KBM-7 (cell line): ENCODE data around the gene WFDC10B.
A peak's percentile ranks its signal among the peaks of the same experiment; 100 is the strongest.
"Not testable (repeated sequence)": the region's sequence is repeated elsewhere in the genome, so short reads cannot be mapped to it uniquely, and the experiment has no call there.

Experiments used
- DNase-seq: peaks from one replicate; pipeline ENCODE4 v3.0.0-alpha.2; 2015
- in situ Hi-C: fragments of 300-500 bp; cut with MboI; formaldehyde crosslinking; loops from 2 replicates; pipeline ENCODE4 v1.14.3; 2020; ENCODE audit warnings: low sequenced_read_pairs, low pct_unique_long_range_greater_than_20kb, mixed read lengths

Gene WFDC10B

GRCh38 chr20:45704969-45705637 is at the start of gene WFDC10B:
TSS of gene WFDC10B (minus strand) at chr20:45705019. CDS start at chr20:45685992, 19,027 bp downstream.
- in situ Hi-C loops = no loop called here
- DNase-seq = peak; percentile 38

- DNase-seq = no peak
- in situ Hi-C loops = loop anchor here (25.0 kb wide), 2 partner anchors 140 to 440 kb away; partner anchors contain the start of genes MATN4 and RBPJL
Measured at GRCh38 chr20:45752746-45753145, 47.9 kb upstream of the WFDC10B start.

GRCh38 chr20:45751721-45752120 is 46.9 kb upstream of the WFDC10B start:
- in situ Hi-C loops = loop anchor here (25.0 kb wide), 2 partner anchors 139 to 439 kb away; partner anchors contain the start of genes MATN4 and RBPJL
- no peak for DNase-seq

GRCh38 chr20:45745015-45745414 is 40.2 kb upstream of the WFDC10B start:
- in situ Hi-C loops = no loop called here
- DNase-seq = no peak

GRCh38 chr20:45742596-45742995 is 37.8 kb upstream of the WFDC10B start:
- in situ Hi-C loops = no loop called here

GRCh38 chr20:45735988-45736387 is 31.2 kb upstream of the WFDC10B start:
- in situ Hi-C loops = no loop called here
- DNase-seq = no peak

More at GRCh38 chr20:45742596-45742995, 37.8 kb upstream of the WFDC10B start:
- no peak for DNase-seq

DNA sequence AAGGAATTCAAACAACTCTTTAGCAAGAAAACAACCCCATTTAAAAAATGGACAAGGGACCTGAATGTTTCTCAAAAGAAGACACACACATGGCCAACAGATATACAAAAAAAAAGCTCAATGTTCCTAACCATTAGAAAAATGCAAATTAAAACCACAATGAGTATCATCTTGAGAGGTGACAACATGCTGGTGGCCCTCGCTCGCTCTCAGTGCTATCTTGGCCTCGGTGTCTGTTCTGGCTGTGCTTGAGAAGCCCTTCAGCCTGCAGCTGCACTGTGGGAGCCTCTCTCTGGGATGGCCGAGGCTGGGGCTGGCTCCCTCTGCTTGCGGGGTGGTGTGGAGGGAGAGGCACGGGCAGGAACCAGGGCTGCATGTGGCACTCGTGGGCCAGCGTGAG is 30.7 kb upstream of the WFDC10B start:
- in situ Hi-C loops = no loop called here

GRCh38 chr20:45732199-45732598 is 27.4 kb upstream of the WFDC10B start:
- in situ Hi-C loops = no loop called here
- no peak for DNase-seq

More for the DNA sequence above, 30.7 kb upstream of the WFDC10B start:
- DNase-seq = no peak

- no peak for DNase-seq
- in situ Hi-C loops = no loop called here
Measured at GRCh38 chr20:45727044-45727443, 22.2 kb upstream of the WFDC10B start.

DNA sequence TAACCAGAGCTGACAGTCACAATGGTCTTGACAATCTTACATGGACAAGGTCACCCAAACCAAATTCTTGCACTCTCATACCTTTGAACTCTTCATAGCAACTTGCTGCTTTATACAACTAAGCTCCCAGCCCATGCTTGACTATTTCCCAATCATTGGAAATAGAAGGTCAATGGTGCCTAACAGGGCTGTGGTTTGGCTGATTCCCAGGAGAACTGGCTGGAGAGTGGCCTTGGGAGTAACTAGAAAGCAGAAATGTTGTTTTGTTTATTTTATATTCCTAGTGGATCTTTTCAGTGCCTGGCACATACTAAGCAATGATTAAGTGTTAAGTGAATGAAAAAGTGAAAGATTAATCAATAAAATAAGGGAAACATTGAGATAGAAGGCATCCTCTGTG is 20.3 kb upstream of the WFDC10B start:
- DNase-seq = no peak

DNA sequence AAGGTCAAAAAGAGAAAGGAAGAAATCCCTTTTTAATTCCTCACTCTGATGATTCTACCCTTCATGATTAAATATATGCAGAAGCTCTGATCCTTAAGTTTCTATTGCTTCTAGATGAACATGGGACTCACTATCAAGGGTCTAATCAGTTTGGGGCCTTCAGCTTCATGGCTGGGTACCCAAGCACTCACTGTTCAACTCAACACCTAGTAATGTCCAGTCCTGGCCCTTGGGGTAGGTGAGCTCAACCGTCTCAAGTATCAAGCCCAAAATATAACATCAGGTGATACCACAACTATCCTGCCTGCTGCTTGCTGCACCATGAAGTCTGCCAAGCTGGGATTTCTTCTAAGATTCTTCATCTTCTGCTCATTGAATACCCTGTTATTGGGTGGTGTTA is 17.2 kb upstream of the WFDC10B start, which contains the start of gene SPINT4:
Gene SPINT4 (plus strand): TSS at position 301 of the 400 bp plus-strand sequence. CDS start 21 bp downstream, at position 322.
- in situ Hi-C loops = no loop called here
- DNase-seq = no peak

More for the DNA sequence above, 20.3 kb upstream of the WFDC10B start:
- in situ Hi-C loops = no loop called here

- DNase-seq, in situ Hi-C loops: not testable (repeated sequence)
Measured at GRCh38 chr20:45716141-45716688, 11.4 kb upstream of the WFDC10B start.

- DNase-seq = no peak
- in situ Hi-C loops = no loop called here
Measured at GRCh38 chr20:45701873-45702272, 2.9 kb downstream of the WFDC10B start, which contains the start of gene WFDC13. TSS of gene WFDC13 (plus strand) at chr20:45702038. CDS start at chr20:45702124, 86 bp downstream.

DNA sequence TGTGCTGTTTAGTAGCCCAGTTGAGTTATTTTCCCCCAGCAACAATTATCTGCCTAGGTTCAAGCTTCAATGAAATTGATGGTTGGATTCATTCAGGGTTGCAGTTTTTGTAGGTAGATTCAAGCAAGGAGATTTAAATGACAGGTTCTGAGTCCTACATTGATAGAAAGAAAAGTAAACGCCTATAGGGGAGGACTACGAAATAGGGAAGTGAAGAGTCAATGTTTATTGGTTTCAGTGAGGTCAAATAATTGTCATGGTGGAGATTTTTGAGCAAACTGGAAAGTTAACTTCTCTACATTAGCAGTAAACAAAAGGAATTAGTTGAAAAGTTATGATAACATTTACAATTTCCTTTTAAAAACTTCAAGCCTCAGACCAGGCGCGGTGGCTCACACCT is 3.7 kb downstream of the WFDC10B start:
- in situ Hi-C loops = no loop called here

DNA sequence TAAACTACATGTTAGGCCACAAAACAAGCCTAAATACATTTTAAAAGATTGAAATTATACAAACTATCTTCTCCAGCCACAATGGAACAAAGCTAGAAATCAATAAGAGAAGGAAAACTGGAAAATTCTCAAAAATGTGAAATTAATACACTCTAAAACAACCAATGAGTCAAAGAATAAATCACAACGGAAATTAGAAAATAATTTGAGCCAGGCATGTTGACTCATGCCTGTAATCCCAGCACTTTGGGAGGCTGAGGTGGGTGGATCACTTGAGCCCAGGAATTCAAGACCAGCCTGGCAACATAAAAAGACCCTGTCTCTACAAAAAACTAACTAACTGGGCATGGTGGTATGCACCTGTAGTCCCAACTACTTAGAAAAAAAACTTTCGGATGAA is 9.3 kb downstream of the WFDC10B start:
- no peak for DNase-seq
- in situ Hi-C loops = no loop called here

More for the DNA sequence above, 3.7 kb downstream of the WFDC10B start:
- DNase-seq = no peak

DNA sequence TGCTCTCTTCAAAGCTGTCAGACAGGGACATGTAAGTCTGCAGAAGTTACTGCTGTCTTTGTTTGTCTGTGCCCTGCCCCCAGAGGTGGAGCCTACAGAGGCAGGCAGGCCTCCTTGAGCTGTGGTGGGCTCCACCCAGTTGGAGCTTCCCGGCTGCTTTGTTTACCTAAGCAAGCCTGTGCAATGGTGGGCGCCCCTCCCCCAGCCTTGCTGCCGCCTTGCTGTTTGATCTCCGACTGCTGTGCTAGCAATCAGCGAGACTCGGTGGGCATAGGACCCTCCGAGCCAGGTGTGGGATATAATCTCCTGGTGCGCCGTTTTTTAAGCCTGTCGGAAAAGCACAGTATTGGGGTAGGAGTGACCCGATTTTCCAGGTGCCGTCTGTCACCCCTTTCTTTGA is 11.5 kb downstream of the WFDC10B start:
- in situ Hi-C loops, DNase-seq: not testable (repeated sequence)

DNA sequence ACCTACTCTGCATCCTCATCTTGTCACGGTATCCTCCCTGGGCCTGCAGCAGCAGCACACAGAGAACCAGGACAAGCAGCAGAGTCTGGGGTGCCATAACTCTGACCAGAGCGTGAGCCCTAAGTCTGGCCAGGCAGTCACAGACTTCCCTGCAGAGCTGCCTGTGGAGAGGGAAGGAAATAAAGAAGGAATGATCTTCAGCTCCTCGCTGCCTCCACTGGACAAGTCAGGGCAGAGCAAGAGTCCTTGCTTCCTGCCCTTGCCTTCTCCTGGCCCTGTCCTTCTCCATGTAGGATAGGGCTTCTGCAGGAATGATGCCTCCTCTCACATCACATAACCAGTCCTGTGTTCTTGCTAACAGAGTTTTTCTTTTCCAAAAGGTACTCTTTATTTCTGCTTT is 18.9 kb downstream of the WFDC10B start:
- in situ Hi-C loops = no loop called here
- DNase-seq = no peak

DNA sequence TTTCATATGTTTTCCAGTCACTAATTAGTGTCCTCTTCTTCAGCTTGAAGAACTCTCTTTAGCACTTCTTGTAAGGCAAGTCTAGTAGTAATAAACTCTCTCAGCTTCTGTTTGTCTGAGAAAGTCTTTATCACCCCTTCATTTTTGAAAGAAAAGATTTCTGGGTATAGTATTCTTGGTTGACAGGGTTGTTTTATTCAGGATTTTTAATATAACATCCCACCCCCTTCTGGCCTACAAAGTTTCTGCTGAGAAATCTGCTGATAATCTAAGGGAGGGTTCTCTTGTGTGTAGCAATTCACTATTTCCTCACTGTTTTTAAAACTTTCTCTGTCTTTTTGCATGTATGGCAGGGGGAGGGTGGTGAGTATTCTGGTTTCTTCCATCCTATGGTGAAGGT is 25.2 kb downstream of the WFDC10B start:
- in situ Hi-C loops = no loop called here
- DNase-seq = no peak

GRCh38 chr20:45672765-45673164 is 32.1 kb downstream of the WFDC10B start:
- in situ Hi-C loops = no loop called here
- no peak for DNase-seq

GRCh38 chr20:45670139-45670538 is 34.7 kb downstream of the WFDC10B start, which contains the start of gene WFDC11:
TSS of gene WFDC11 (minus strand) at chr20:45670239. CDS start at chr20:45650600, 19,639 bp downstream.
- in situ Hi-C loops = no loop called here
- no peak for DNase-seq
